DMS53 treated with DMSO at 0.1 percent for 48 hours (cell line): ENCODE measurements around the gene VSIR.

Experiments
- DNase-seq: peaks from one replicate; lab custom pipeline; 2025; ENCODE audit not compliant: unreplicated experiment; lab: John Stamatoyannopoulos, UW

The VSIR gene

DNA sequence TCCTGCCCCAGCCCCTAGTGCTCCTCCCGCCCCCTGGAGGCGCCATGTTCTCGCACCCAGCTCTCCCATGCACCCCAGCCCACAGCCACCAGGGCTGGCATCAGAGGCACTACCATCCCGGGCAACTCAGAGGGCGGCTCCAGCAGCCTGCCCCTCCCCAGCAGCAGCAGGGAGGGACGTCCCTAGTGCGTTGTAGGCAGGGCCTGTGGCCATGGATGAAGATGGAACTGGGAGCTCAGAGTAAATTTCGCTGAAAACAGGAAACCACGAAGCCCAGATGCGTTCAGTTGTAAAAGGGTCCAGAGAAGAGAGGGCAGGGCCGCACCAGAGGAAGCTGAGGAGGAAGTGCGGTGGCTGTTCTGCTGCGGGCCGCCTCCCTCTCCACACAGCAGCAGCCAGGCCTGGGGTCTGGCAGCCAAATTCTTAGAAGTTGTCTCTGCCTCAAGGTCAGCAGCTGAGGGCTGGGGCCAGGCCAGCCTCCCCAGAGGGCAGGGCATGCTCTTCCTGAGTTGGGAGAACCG, 24.6 kb downstream of the VSIR start:
- DNase-seq: no peak

GRCh38 chr10:71747551-71748523, 25.5 kb downstream of the VSIR start:
- DNase-seq: no peak

DNA sequence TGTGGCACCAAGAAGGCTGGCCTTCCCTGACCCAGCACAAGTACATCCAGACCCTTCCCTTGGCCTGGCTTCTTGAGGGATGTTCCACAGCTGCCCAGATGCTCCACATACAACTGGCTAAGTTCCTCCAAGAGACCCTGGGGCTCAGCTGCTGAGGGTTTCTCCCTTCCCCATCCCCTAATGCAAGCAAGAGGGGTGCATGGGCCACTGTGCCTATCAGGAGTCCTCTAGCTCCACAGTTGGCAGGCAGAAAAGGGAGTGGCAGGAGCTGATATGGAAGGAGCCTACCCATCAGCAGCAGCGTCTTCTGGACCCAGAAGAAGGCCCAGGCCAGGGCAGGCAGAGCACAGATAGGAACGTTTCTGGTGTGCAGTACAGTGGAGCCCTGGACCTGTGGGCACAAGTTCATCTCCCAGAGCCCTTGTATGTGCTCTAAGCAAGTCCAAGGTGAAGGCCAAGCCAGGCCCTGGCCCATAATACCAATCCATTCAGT, 26.2 kb downstream of the VSIR start:
- no peak for DNase-seq

DNA sequence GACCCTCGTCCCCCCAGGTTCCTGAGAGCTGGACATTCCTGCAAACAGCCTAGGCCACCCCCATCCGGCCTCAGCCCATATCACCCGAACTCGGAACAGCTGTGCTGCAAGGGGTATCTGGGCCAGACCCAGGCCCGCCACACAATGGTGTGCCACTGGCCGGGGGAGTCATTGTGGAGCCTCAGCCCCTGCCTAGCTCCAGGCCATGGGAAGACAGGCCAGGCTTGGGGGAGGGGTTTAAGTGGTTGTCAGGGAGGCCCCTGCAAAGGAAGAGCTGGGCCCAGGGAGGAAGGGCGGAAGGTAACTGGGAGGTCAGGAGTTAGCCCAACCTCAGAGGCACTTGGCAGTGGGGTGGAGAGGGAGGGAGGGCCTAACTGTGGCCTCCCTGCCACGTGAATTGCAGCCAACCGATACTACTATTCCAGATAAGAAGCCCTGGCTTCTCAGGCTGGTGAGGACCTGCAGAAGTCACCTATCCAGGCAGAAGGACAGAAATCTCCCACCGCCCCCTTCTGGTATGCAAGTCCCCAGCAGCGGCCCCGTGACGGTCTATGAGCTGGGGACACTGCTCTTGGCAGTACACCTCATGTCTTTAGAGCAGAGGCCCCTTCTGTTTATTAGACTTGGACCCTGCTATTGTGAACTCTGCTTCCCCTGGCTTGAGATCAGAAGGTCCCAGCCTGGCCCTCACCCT, 26.8 kb downstream of the VSIR start:
- no peak for DNase-seq

DNA sequence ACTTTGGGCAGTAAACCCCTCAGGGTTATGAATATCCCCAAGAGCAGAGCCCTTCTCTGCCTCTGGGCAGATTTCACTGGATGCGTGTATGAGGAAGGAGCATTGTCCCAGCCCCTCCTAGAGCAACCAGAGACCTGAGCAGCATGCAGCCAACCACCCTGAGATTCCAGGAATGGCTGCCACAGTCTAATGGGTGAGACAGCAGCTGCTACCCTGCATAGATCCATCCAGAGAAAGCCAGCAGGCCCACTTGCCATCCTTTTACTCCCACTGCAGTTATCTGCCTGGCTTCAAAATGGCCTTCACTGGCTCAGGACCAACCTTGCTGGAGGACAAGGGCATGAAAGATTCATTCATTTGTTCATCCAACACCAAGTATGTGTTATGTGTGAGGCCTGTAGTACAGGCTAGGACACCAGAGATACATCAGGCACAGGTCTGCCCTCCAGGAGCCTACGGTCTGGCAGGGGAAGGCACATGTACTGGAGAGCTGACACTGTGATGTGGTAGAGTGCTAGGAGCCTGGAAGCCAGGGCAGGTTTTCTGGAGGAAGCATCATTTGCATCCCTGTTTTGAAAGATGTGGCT, 27.6 kb downstream of the VSIR start:
- DNase-seq: no peak

DNA sequence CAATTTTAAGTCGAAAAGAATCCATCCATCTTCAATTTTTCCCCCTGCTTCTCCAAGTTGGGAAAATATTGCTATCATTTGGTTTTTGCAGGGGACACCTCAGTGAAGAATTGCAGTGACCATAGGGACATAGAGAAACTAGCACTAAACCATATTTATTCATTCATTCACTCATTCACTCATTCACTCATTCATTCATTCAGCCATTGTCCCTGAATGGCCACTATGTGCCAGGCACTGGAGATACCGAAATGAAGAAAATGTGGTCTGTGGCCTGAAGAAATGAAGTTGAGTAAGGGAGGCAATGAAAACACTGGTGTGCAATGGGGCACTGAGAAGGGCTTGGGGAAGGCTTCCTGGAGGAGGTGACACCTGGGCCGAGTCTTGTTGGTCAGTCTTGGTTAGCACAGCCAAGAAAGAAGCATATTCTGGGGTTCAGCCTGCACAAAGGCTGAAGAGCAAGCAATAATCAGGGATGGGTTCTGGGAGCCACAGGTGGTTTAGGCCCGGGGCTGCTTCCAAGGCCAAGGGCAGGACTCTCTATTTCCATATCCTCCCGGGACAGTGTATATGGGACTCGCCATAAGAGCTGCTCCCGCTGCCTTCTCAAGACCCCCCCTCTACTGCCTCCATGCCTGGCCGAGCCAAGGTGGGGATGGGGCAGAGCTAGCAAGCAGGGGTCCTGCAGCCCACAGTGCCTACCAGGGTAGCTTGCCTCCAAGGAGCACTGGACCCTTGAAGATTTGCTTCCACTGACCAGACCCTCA, 28.2 kb downstream of the VSIR start:
- no peak for DNase-seq

DNA sequence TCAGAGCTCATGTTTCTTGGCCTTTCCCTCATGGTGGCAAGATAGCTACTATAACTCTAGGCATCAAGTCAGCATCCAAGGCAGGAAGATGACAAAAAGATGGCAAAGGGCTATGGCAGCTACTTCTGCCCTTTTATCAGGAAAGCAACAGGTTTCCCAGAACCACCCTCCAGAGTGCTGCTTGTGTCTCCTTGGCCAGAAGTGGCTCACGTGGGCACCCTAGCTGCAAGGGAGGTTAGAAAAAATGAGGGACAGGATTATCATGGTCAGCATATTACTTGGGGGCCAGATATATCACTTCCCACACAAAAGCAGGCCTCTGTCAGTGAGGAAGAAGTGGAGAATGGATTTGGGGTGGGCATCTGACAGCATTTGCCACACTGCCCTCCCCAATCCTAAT, 29.5 kb downstream of the VSIR start:
- no peak for DNase-seq

- DNase-seq: no peak
These were observed 30.1 kb downstream of the VSIR start for GRCh38 chr10:71743089-71743838.

DNA sequence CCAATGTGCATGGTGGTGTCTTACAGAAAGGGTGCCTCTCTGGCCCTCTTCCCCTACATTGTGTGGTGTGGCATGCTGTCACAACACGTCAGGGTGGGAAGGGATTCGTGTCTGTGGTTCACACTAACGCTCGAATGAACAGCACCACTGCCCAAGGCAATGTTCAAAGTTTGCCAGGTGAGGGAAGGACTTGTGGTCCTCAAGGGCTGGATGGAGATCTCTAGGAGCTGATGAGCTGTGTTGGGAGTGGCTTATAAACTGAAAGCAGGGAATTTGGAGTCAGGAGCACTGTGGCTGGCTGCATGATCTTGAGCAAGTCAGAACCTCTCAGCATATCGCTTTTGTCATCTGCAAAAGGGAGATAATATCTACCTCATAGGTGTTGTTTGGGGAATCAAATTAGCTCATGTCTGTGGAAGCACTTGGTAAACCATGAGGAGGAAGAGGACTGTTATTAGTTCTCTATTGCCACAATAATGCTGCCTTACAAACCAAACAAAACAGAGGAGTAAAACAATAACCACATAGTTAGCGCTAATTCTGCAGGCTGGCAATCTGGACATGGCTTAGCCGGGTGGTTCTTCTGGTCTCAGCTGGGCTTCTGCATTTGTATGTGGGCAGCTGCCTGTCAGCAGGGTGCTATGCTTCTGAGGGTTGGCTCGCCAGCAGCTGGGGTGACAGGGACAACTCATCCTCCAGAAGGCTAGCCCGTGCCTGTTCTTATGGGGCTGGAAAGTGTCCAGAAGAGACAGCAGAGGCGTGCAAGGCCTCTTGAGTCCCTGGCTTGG, 30.8 kb downstream of the VSIR start:
- no peak for DNase-seq

DNA sequence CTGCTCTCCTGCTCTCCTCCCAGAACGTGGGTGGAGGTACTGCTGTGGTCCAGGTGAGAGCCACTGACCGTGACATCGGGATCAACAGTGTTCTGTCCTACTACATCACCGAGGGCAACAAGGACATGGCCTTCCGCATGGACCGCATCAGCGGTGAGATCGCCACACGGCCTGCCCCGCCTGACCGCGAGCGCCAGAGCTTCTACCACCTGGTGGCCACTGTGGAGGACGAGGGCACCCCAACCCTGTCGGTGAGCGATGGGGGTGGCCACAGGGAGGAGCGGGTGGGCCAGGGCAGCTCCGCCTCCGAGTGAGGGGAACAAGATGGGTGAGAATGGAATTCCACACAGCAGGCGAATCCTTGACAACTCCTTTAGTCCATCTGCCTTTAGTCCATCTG, 31.6 kb downstream of the VSIR start:
- DNase-seq: no peak

DNA sequence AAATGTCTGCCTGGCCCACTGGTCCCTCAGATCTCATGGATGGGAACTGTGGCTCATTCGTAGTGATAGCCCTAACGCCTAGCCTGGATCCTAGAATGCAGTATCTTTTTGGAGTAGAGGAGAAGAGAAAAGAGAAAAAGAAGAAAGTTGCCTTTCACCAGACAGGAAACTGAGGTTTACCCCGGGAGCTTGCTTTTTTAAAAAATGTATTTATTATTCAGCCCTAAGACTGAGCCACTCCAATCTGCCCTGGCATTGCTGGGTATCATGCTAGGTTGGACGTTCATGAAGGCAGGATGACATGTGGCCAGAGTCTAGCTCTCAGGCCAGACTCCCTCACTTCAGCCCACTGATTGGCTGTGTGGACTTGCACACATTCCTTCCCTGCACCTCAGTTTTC, 32.3 kb downstream of the VSIR start:
- DNase-seq: no peak

GRCh38 chr10:71740069-71740653, 33.2 kb downstream of the VSIR start:
- no peak for DNase-seq

DNA sequence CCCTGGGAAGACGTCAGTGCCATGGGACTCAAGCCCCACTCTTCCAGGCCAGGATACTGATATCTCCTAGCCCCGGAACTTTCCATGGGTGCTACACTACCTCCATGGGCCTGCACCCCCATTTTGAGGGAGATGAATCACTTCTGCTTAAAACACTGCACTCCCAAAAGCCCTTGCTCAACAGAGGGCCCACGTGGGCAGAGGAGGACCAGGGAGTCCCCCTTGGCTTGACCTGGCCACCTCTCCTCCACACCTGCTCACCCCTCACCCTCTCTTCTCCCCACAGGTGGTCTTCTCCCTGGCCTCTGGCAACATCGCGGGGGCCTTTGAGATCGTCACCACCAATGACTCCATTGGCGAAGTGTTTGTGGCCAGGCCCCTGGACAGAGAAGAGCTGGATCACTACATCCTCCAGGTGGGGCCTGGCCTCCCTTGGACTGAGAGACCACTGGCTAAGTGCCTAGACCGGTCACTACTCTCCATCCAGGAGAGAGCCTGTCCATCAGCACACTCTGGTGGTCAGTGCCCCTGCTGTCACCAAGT, 33.9 kb downstream of the VSIR start:
- no peak for DNase-seq

GRCh38 chr10:71737834-71738197, 35.5 kb downstream of the VSIR start:
- DNase-seq: no peak

DNA sequence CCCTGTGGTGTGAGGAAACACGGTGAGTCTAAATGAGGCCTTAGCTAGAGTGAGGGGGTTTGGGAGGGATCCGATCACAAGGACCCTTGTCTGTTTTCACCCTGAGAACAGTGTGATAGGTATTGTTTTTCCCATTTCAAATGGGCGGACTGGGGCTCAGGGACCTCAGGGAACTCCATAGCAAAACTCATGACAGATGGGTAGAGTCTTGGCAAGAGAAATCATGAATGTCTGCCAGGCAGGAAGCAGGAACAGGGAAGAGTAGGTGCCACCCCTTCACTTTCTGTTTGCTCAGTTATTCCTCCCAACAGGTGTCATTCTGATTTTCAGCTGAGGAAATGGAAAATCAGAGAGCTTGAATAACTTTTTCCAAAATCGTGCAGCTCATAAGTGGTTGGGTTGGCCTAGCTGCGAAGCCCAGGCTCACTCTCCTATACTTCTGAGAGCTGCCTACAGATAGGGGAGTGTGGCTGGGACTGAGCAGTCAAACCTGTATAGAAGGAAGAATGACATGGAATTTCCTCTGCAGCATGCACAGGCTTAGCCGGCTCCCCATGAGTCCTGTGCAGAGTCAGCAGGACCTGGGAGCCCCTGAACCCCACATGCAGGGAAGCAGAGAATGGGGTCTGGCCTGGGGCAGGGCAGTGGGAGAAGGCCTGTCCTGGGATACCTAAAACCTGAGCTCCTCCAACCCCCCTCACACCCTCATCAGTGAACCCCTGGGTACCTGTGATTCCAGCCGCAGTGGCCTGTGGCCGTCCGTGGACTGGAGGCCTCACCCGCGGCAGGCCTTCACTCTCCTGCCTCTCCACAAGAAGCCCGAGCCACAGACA, 36.1 kb downstream of the VSIR start:
- DNase-seq: no peak

DNA sequence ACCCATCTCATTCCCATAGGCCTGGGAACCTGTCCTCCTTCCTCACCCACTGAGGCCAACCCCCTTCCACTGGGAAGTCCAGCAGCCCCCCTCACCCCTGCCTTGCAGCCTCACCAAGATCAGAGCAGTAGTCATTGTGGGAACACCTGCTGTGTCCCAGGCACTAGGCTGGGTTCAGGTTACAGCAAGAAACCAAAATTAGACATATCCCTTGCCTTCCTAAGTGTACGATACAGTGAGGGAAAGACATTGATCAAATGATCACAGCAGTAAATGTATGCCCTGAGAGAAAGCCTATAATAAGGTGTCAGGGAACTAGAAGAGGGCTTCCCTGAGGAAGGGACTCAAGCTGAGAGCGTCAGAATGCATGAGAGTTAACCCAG, 36.8 kb downstream of the VSIR start:
- no peak for DNase-seq

DNA sequence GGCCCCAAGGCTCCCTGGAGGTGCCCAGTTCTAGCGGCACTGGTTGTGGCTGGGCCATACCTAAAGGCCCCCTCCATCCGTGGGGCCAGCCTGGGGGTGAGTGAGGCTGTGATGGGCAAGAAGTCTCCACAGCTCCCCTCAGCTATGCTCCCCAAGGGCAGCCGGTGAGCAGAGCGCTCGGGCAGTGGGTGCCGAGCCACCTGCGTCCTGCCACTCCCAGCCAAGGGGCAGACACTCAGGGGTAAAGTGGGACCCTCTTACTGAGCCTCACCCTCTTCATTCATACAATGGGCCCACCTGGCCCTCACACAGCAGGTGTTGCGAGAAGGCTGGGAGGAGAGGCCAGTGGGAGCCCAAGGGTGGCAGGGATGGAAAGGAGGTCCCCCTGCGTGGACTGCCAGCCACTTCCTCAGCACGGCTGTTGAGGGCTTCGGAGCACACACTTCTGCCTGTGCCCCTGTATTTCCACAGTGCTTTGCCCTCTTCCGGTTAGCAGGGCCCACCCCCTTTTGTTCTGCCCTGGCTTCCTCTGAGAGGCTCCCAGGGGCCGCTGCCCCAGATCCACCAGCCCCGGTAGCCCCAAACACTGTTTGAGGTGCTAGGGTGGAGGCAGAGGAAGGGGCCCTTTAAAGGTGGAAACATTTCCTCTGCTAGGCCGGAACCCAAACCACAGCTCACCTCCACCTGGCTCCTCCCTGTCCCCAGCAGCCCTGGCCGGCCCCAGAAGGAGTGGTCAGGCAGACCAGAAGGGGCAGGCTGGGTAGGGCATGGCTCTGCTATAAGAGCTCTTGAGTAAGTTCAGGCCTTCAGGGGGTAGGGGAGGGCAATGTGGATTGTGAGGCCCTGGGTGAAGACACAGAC, 37.4 kb downstream of the VSIR start:
- no peak for DNase-seq
